ENCODE measurements around the gene SCNN1B. TPM values are rescaled to one million over a fixed set of nuclear protein-coding genes. Genes with fewer than 3 reads are reported as not detected.

Gene SCNN1B
- total and polyA plus RNA-seq, 2 donors = 0.28 to 4.8 TPM

- no peaks in the 10 kb centered on the region for H3K9me3 ChIP-seq (ENCODE audit: control insufficient read depth in 2 of 2, insufficient read depth in 1 of 2, low read length in 1 of 2)
- no peaks in the 10 kb centered on the region for H3K4me1 ChIP-seq (ENCODE audit: control insufficient read depth in 2 of 2, insufficient read depth in 2 of 2, low read length in 2 of 2)
- 91% methylated on average over 2 of the region's 2 CpGs for WGBS
- H3K36me3 ChIP-seq (ENCODE audit: control insufficient read depth in 2 of 2, insufficient read depth in 2 of 2, low read length in 1 of 2) = no peaks in the 10 kb centered on the region
- no peak overlapping the region for H3K4me3 ChIP-seq (ENCODE audit: low read length in 2 of 2)
- H3K27ac ChIP-seq (ENCODE audit: low read depth in 1 of 2, low read length in 1 of 2) = no peak overlapping the region
- DNase-seq (ENCODE audit: low read depth in 6 of 9, low spot score in 9 of 9) = no peak
- H3K27me3 ChIP-seq (ENCODE audit: control insufficient read depth in 2 of 2, insufficient read depth in 1 of 2, low read length in 1 of 2) = no peaks in the 10 kb centered on the region
These were observed 14.1 kb downstream of the SCNN1B start for GRCh38 chr16:23316232-23316631.

DNA sequence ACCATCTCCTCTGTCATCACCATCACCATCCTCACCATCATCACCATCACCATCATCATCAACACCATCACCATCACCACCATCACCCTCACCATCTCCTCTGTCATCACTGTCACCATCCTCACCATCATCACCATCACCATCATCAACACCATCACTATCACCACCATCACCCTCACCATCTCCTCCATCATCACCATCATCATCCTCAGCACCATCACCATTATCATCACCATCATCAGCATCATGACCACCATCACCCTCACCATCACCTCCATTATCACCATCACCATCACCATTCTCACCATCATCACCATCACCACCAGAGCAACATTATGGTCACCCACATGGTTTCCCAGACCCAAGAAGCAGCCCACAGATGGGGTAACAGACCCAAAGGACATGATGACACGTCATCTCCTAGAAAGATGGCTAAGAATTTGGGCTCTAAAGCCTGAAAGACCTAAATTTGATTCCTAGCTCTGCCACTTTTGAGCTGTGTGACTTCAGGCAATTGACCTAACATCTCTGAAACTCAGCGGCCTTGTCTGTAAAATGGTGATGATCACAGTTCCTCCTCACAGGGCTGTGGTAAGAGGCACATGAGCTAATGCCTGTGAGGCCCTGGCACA, 14.6 kb downstream of the SCNN1B start:
- no peak overlapping the region for H3K4me3 ChIP-seq (ENCODE audit: low read length in 2 of 2)
- WGBS = 86% methylated on average over 2 of the region's 2 CpGs

DNA sequence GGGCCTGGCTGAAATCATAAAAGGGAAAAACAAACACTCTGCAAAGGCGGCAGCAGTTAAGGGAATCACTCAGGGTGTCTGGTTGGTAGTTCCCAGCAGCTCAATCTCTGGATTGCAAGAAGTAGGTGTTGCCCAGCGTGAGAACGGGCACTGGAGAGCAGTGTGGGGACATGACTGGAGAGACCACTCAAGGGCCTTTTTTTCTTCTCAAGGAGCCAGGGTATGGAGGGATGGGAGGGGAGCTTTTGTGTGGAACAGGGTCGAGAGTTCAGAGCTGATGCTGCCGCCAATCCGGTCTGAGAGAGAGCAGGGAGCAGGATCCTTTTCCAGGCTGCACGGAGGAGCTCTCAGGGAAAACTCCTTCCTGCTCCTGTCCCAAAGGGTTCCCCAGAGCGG, 15.2 kb downstream of the SCNN1B start:
- Histone ChIP-seq H3K27me3 (ENCODE audit: control insufficient read depth in 2 of 2, insufficient read depth in 1 of 2, low read length in 1 of 2) (no peaks in the 10 kb centered on the region), H3K4me3 (ENCODE audit: low read length in 2 of 2) (no peak overlapping the region), H3K4me1 (ENCODE audit: control insufficient read depth in 2 of 2, insufficient read depth in 2 of 2, low read length in 2 of 2) (no peaks in the 10 kb centered on the region), H3K9me3 (ENCODE audit: control insufficient read depth in 2 of 2, insufficient read depth in 1 of 2, low read length in 1 of 2) (no peaks in the 10 kb centered on the region), H3K36me3 (ENCODE audit: control insufficient read depth in 2 of 2, insufficient read depth in 2 of 2, low read length in 1 of 2) (no peaks in the 10 kb centered on the region), H3K27ac (ENCODE audit: low read depth in 1 of 2, low read length in 1 of 2) (no peak overlapping the region)
- WGBS = 81% methylated on average over 8 of the region's 8 CpGs
- DNase-seq (ENCODE audit: low read depth in 6 of 9, low spot score in 9 of 9) = no peak

More for the DNA sequence above, 14.6 kb downstream of the SCNN1B start:
- Histone ChIP-seq H3K27ac (ENCODE audit: low read depth in 1 of 2, low read length in 1 of 2) (no peak overlapping the region), H3K27me3 (ENCODE audit: control insufficient read depth in 2 of 2, insufficient read depth in 1 of 2, low read length in 1 of 2) (no peaks in the 10 kb centered on the region), H3K9me3 (ENCODE audit: control insufficient read depth in 2 of 2, insufficient read depth in 1 of 2, low read length in 1 of 2) (no peaks in the 10 kb centered on the region), H3K4me1 (ENCODE audit: control insufficient read depth in 2 of 2, insufficient read depth in 2 of 2, low read length in 2 of 2) (no peaks in the 10 kb centered on the region), H3K36me3 (ENCODE audit: control insufficient read depth in 2 of 2, insufficient read depth in 2 of 2, low read length in 1 of 2) (no peaks in the 10 kb centered on the region)
- no peak for DNase-seq (ENCODE audit: low read depth in 6 of 9, low spot score in 9 of 9)

- H3K27ac ChIP-seq (ENCODE audit: low read depth in 1 of 2, low read length in 1 of 2) = no peak overlapping the region
- no peaks in the 10 kb centered on the region for H3K9me3 ChIP-seq (ENCODE audit: control insufficient read depth in 2 of 2, insufficient read depth in 1 of 2, low read length in 1 of 2)
- H3K27me3 ChIP-seq (ENCODE audit: control insufficient read depth in 2 of 2, insufficient read depth in 1 of 2, low read length in 1 of 2) = no peaks in the 10 kb centered on the region
- DNase-seq (ENCODE audit: low read depth in 6 of 9, low spot score in 9 of 9) = no peak
- WGBS = 80% methylated on average over 2 of the region's 2 CpGs
- H3K4me1 ChIP-seq (ENCODE audit: control insufficient read depth in 2 of 2, insufficient read depth in 2 of 2, low read length in 2 of 2) = no peaks in the 10 kb centered on the region
- H3K36me3 ChIP-seq (ENCODE audit: control insufficient read depth in 2 of 2, insufficient read depth in 2 of 2, low read length in 1 of 2) = no peaks in the 10 kb centered on the region
- H3K4me3 ChIP-seq (ENCODE audit: low read length in 2 of 2) = no peak overlapping the region
These were observed 15.6 kb downstream of the SCNN1B start for GRCh38 chr16:23317751-23318150.

- no peak overlapping the region for H3K4me3 ChIP-seq (ENCODE audit: low read length in 2 of 2)
- H3K4me1 ChIP-seq (ENCODE audit: control insufficient read depth in 2 of 2, insufficient read depth in 2 of 2, low read length in 2 of 2) = no peaks in the 10 kb centered on the region
- H3K9me3 ChIP-seq (ENCODE audit: control insufficient read depth in 2 of 2, insufficient read depth in 1 of 2, low read length in 1 of 2) = no peaks in the 10 kb centered on the region
- no peak overlapping the region for H3K27ac ChIP-seq (ENCODE audit: low read depth in 1 of 2, low read length in 1 of 2)
- 98% methylated on average over 2 of the region's 2 CpGs for WGBS
- no peaks in the 10 kb centered on the region for H3K36me3 ChIP-seq (ENCODE audit: control insufficient read depth in 2 of 2, insufficient read depth in 2 of 2, low read length in 1 of 2)
- no peak for DNase-seq (ENCODE audit: low read depth in 6 of 9, low spot score in 9 of 9)
- no peaks in the 10 kb centered on the region for H3K27me3 ChIP-seq (ENCODE audit: control insufficient read depth in 2 of 2, insufficient read depth in 1 of 2, low read length in 1 of 2)
These were observed 16.5 kb downstream of the SCNN1B start for GRCh38 chr16:23318639-23319038.

GRCh38 chr16:23319861-23320615, 17.9 kb downstream of the SCNN1B start:
- no peaks in the 10 kb centered on the region for H3K4me1 ChIP-seq (ENCODE audit: control insufficient read depth in 2 of 2, insufficient read depth in 2 of 2, low read length in 2 of 2)
- no peak overlapping the region for H3K4me3 ChIP-seq (ENCODE audit: low read length in 2 of 2)
- H3K27ac ChIP-seq (ENCODE audit: low read depth in 1 of 2, low read length in 1 of 2) = no peak overlapping the region
- H3K9me3 ChIP-seq (ENCODE audit: control insufficient read depth in 2 of 2, insufficient read depth in 1 of 2, low read length in 1 of 2) = no peaks in the 10 kb centered on the region
- H3K36me3 ChIP-seq (ENCODE audit: control insufficient read depth in 2 of 2, insufficient read depth in 2 of 2, low read length in 1 of 2) = no peaks in the 10 kb centered on the region
- WGBS = 86% methylated on average over 15 of the region's 15 CpGs
- DNase-seq (ENCODE audit: low read depth in 6 of 9, low spot score in 9 of 9) = no peak
- no peaks in the 10 kb centered on the region for H3K27me3 ChIP-seq (ENCODE audit: control insufficient read depth in 2 of 2, insufficient read depth in 1 of 2, low read length in 1 of 2)

GRCh38 chr16:23320693-23321092, 18.6 kb downstream of the SCNN1B start:
- no peaks in the 10 kb centered on the region for H3K36me3 ChIP-seq (ENCODE audit: control insufficient read depth in 2 of 2, insufficient read depth in 2 of 2, low read length in 1 of 2)
- no peak overlapping the region for H3K27ac ChIP-seq (ENCODE audit: low read depth in 1 of 2, low read length in 1 of 2)
- 86% methylated on average over 7 of the region's 7 CpGs for WGBS
- H3K27me3 ChIP-seq (ENCODE audit: control insufficient read depth in 2 of 2, insufficient read depth in 1 of 2, low read length in 1 of 2) = no peaks in the 10 kb centered on the region
- no peaks in the 10 kb centered on the region for H3K9me3 ChIP-seq (ENCODE audit: control insufficient read depth in 2 of 2, insufficient read depth in 1 of 2, low read length in 1 of 2)
- H3K4me3 ChIP-seq (ENCODE audit: low read length in 2 of 2) = no peak overlapping the region
- H3K4me1 ChIP-seq (ENCODE audit: control insufficient read depth in 2 of 2, insufficient read depth in 2 of 2, low read length in 2 of 2) = no peaks in the 10 kb centered on the region
- no peak for DNase-seq (ENCODE audit: low read depth in 6 of 9, low spot score in 9 of 9)

GRCh38 chr16:23321206-23321875, 19.2 kb downstream of the SCNN1B start:
- no peak overlapping the region for H3K4me3 ChIP-seq (ENCODE audit: low read length in 2 of 2)
- H3K36me3 ChIP-seq (ENCODE audit: control insufficient read depth in 2 of 2, insufficient read depth in 2 of 2, low read length in 1 of 2) = no peaks in the 10 kb centered on the region
- 95% methylated on average over 14 of the region's 14 CpGs for WGBS
- H3K27me3 ChIP-seq (ENCODE audit: control insufficient read depth in 2 of 2, insufficient read depth in 1 of 2, low read length in 1 of 2) = no peaks in the 10 kb centered on the region
- no peaks in the 10 kb centered on the region for H3K4me1 ChIP-seq (ENCODE audit: control insufficient read depth in 2 of 2, insufficient read depth in 2 of 2, low read length in 2 of 2)
- no peak for DNase-seq (ENCODE audit: low read depth in 6 of 9, low spot score in 9 of 9)
- H3K27ac ChIP-seq (ENCODE audit: low read depth in 1 of 2, low read length in 1 of 2) = no peak overlapping the region
- H3K9me3 ChIP-seq (ENCODE audit: control insufficient read depth in 2 of 2, insufficient read depth in 1 of 2, low read length in 1 of 2) = no peaks in the 10 kb centered on the region

All from thymus (tissue), 11 donors.